Upper lobe of left lung (tissue), 4 donors: Measurements from ENCODE around the gene FCSK.

Source experiments
- EP300 ChIP-seq, 4 donors: sonication (generic); formaldehyde crosslinking; IDR thresholded peaks; one replicate each; pipeline ENCODE4 v1.5.1; 2017; ENCODE audit warnings: antibody characterized with exemption in 4 of 4, control low read depth in 2 of 4
- POLR2A ChIP-seq, 4 donors: fragments of 450-650 bp; IDR thresholded peaks; one replicate each; pipeline ENCODE4 v1.5.1; 2016 to 2017; ENCODE audit warnings: antibody characterized with exemption in 4 of 4, mild to moderate bottlenecking in 2 of 4
- POLR2AphosphoS5 ChIP-seq, 2 donors: sonication (generic); formaldehyde crosslinking; IDR thresholded peaks; one replicate each; pipeline ENCODE4 v1.5.1; 2017; ENCODE audit warnings: antibody characterized with exemption in 2 of 2
- TF ChIP-seq, protein P1 (sequence below), 6 experiments: fragments of 450-650 bp in 4 of 6; fragments of 200-600 bp in 2 of 6; sonication (generic) in 2 of 6; IDR thresholded peaks; one replicate each; pipeline ENCODE4 v1.5.1; 2016 to 2019; ENCODE audit warnings: antibody characterized with exemption in 6 of 6

DNA sequence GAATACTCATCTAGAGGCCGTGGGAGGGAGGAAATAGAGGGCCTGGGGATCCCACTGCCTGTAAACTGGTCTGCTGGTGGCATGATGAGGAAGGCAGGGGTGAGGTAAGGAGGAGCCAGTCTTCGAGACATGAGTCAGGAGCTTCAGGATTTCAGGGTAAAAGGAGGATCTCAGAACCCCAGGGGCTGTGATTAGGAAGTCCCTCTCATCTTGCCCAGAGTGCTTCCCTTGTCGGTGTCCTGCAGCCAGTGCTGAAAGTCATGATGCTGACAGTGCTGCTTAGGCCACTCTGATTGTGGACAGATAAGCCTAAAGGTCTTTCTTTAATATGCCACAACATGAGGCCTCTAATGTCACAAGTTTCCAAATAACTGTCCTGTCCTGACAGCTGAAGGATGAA is 39.4 kb downstream of the FCSK start:
- TF ChIP-seq, protein P1, sequence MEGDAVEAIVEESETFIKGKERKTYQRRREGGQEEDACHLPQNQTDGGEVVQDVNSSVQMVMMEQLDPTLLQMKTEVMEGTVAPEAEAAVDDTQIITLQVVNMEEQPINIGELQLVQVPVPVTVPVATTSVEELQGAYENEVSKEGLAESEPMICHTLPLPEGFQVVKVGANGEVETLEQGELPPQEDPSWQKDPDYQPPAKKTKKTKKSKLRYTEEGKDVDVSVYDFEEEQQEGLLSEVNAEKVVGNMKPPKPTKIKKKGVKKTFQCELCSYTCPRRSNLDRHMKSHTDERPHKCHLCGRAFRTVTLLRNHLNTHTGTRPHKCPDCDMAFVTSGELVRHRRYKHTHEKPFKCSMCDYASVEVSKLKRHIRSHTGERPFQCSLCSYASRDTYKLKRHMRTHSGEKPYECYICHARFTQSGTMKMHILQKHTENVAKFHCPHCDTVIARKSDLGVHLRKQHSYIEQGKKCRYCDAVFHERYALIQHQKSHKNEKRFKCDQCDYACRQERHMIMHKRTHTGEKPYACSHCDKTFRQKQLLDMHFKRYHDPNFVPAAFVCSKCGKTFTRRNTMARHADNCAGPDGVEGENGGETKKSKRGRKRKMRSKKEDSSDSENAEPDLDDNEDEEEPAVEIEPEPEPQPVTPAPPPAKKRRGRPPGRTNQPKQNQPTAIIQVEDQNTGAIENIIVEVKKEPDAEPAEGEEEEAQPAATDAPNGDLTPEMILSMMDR (IDR thresholded peaks at IDR 0.05), result no peak
- no peak for TF ChIP-seq POLR2A (IDR thresholded peaks at IDR 0.05)
- no peak for TF ChIP-seq POLR2AphosphoS5 (IDR thresholded peaks at IDR 0.05)
- TF ChIP-seq EP300 (IDR thresholded peaks at IDR 0.05), result no peak
